Endometrial microvascular endothelial cells (primary cell): Measurements from ENCODE around the gene C4orf36. TPM values are rescaled to one million over a fixed set of nuclear protein-coding genes. Genes with fewer than 3 reads are reported as not detected.

ENCODE experiments used
- in situ Hi-C: cut with HindIII; loops from 2 replicates; pipeline ENCODE4 v1.10.0; 2017; ENCODE audit warnings: low sequenced_read_pairs, low pct_unique_long_range_greater_than_20kb; ENCODE audit errors: inconsistent ontology term
- total RNA-seq: library from RNA; depleted of rRNA; stranded (reverse); fragments of >200 nt; gene quantifications from one replicate; pipeline ENCODE4 v1.2.3, GENCODE V29; 2015; ENCODE audit errors: inconsistent ontology term

The C4orf36 gene
- total RNA-seq, 1 donor from 2014 or later, result 0.56 TPM

GRCh38 chr4:86833615-86834014 lies 58.6 kb downstream of the C4orf36 start:
- in situ Hi-C loops, result no loop called here

GRCh38 chr4:86831262-86832130 lies 60.7 kb downstream of the C4orf36 start:
- in situ Hi-C loops, result no loop called here

Other genes with a start within 250 kb of the C4orf36 start
- not detected for gene SLC10A6, start 43.0 kb downstream of the C4orf36 start, total RNA-seq
- gene AFF1, start 42.6 kb upstream of the C4orf36 start, total RNA-seq, result 40.8 TPM